ENCODE measurements around the gene FOXRED2.
"Not testable (repeated sequence)": the region's sequence is repeated elsewhere in the genome, so short reads cannot be mapped to it uniquely, and the experiment has no call there.

FOXRED2 gene

GRCh38 chr22:36506637-36507517 is at the start of gene FOXRED2:
Gene FOXRED2 (minus strand): TSS chr22:36507040. CDS start chr22:36506422, 618 bp downstream.
- peak; percentile 75 for DNase-seq (ENCODE audit: low read depth)

GRCh38 chr22:36554098-36554497 is 47.3 kb upstream of the FOXRED2 start:
- DNase-seq (ENCODE audit: low read depth): no peak

GRCh38 chr22:36552289-36552688 is 45.4 kb upstream of the FOXRED2 start:
- no peak for DNase-seq (ENCODE audit: low read depth)

DNA sequence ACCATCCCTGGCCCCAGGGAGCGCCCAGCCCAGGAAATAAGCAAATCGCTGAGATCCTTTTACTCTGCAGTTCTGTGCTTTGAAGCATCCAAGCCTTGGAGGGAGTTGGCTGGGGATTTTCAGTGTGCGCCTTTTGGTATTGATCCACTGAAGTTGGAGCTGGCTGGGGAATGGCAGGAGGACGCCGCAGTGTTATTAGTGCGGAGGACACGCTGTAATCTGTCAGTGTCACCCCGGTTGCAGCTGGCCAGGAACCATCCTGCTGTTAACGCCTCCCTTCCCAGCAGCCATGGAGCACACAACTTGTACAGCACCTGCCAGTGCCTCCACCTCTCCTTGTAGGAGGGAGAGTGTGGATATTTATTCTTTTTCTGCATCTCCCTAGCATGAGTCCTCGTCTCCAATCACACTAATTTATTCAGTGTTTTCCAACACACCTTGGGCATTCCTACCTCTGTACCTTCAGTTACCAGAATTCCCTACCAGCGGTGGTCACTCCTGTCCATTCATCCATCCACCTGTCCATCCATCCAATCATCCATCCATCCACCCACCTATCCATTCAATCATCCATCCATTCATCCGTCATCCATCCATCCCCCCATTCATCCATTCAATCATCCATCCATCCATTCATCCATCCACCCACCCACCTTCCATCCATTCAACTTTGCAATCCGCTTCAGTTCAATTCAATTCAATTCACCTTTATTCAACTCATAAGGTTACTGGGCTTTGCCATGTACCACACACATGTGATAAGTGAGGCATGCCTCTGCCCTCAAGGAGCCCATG is 44.1 kb upstream of the FOXRED2 start:
- DNase-seq (ENCODE audit: low read depth): no peak

- DNase-seq (ENCODE audit: low read depth): no peak
Observed at GRCh38 chr22:36549033-36549432, 42.2 kb upstream of the FOXRED2 start.

- DNase-seq (ENCODE audit: low read depth): no peak
Observed at GRCh38 chr22:36548606-36549005, 41.8 kb upstream of the FOXRED2 start.

DNA sequence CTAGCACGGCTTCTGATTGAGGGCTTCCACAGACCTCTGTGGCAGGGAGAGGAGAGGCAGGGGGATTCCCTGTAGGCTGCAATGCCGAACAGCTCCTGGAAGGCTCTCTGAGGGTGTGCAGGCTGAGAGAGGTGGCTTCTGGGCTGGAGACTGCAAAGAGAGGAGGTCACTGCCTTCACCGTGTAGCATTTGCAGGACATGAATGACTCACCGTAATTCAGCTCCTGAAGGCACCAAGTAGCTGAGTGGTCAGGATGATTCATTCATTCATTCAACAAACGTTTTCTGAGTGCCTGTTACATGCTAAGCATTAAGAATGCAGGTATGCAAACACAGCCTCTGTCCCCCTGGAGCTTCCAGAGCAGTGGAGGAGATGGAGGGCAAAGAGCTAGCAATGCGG is 40.1 kb upstream of the FOXRED2 start:
- no peak for DNase-seq (ENCODE audit: low read depth)

- DNase-seq (ENCODE audit: low read depth): no peak
Observed at GRCh38 chr22:36546092-36546804, 39.4 kb upstream of the FOXRED2 start.

GRCh38 chr22:36544107-36544620 is 37.3 kb upstream of the FOXRED2 start:
- no peak for DNase-seq (ENCODE audit: low read depth)

- DNase-seq (ENCODE audit: low read depth): no peak
Observed at GRCh38 chr22:36541831-36542411, 35.1 kb upstream of the FOXRED2 start.

DNA sequence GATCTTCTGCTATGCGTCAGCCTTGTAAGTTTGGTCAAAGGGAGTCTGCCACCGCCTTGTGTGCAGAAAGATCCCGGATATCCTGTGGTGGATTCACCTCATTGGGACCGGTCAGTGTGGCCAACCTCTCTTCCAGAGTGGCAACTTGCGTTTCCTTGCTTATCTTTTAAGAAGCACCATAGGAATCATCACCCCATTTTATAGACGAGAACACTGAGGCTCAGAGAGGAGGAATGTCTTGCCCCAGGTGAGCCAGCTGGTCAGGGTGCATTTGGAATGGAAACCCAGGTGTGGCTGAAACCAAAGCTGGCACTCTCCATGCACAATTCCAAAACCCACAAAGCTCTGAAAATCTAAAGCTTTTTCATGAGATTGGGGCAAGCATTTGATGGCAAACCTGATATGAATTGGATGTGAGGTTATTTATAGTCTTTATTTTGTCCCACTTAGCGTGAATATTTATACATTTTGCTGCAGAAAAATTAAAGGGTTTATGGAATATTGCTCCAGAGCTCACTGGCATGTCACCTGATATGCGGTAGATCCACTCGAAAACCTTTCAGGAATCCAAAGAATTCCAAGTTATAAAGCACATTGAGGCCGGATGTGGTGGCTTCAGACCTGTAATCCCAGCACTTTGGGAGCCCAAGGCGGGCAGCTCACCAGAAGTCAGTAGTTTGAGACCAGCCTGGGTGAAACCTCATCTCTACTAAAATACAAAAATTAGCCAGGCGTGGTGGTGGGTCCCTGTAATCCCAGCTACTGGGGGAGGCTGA is 34.2 kb upstream of the FOXRED2 start:
- no peak for DNase-seq (ENCODE audit: low read depth)

DNA sequence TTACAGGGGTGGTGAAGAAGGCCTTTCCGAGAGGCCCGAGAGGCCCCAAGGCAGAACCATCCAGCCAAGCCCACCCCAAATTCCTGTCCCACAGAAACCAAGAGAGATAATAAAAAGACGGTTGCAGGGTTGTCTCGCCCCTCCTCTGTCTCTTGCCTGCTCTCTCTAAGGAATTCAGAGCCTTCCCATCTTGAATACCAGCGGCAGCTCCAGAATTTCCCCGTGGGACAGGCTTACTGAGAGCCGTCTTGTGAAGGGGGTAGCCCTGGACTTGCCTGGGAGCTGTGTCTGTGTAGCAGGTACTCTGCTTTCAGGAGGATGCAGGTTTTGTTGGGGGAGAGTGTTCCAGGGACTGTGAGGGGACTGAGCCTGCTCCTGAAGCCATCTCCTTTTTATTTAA is 31.7 kb upstream of the FOXRED2 start:
- no peak for DNase-seq (ENCODE audit: low read depth)

DNA sequence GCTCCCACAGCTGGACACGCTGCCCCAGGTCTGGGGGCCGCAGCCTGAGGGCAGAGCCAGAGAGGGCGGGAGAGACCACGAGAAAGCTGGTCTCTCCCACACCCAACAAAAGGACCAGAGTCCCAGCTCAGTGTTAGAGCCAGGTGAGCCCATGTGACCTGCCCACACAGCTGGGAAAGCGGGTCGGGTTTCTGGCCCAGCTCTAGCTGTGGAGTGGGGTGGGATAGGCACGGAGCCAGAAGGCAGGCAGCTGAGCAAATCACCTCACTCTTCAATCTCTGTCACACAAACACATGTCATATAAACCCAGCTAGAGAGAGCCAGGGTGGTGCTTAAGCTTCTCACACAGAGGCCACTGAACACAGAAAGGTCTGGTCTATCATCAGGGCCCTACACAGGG is 29.9 kb upstream of the FOXRED2 start:
- no peak for DNase-seq (ENCODE audit: low read depth)

DNA sequence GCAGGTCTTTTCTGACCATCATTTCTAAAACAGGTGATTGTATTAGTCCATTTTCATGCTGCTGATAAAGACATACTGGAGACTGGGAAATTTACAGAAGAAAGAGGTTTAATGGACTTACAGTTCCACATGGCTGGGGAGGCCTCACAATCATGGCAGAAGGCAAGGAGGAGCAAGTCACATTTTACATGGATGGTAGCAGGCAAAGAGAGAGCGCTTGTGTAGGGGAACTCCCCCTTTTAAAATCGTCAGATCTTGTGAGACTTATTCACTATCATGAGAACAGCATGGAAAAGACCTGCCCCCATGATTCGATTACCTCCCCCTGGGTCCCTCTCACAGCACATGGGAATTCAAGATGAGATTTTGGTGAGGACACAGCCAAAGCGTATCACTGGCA is 26.5 kb upstream of the FOXRED2 start:
- not testable (repeated sequence) for DNase-seq (ENCODE audit: low read depth)

GRCh38 chr22:36532466-36532865 is 25.6 kb upstream of the FOXRED2 start:
- DNase-seq (ENCODE audit: low read depth): no peak

DNA sequence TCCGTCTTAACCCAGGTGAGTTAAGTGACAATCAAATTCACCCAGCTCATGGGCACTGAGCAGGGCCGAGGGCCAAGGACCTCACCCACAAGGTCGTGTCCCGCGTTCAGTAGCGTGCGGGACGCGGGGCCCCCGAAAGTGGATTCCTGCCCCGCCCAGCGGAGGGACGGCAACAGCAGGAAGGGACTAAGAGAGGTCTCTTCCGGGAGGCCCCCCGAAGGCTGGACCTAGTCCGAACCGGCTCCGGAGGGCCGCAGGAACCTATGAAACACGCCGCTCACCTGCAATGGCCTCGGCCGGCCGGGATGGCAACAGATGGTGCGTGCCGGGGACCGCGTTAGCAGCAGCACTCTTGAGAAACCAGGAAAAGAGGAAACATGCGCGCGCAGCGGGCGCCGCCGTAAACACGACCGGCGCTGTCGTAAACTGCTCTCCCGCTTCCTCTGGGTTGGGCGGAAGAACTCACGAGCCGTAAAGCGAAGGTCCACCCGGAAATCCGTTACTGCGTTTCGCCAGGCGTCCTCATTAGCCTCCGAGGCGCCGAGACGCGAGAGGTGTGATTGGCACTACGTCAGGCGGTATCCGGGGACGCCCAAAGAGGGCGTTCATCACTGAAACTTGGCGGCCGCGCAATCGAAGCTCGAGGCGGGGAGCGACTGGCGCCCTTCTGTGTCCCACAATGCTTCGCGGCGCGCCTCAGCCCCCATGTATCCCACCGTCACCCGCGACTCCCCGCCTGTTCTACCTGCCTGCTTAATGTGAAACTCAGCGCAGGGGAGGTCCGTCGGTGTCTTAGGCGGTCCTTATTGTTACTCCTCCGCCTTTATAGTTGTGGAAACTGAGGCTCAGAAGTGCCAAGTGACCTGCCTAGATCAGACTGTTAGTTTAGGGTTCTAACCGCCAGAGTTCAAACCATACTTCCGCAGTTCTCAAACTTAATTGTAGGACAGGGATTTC is 22.2 kb upstream of the FOXRED2 start, which contains the start of gene EIF3D:
Gene EIF3D, minus strand, starts transcription at position 372 of the 957 bp plus-strand sequence. CDS start 3,045 bp downstream, outside the sequence.
- peak; percentile 99 for DNase-seq (ENCODE audit: low read depth)

DNA sequence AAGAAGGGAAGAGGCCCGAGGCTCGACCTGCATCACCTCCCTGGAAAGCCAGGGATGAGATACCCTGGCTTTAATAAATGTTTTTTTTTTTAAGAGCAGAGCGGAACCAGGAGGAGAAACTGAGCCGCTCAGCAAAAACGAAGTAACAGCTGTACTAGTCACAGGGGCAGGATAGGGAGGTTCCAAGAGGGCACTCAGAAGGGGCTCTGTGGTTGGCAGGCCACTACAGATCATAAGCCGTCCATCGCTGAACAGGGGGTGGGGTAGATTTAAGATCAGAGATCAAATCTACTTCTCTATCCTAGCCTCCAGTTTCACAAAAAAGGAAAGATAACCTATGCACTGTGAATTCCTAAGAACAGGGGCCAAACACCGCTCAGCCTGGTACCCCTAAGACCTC is 21.5 kb upstream of the FOXRED2 start:
- DNase-seq (ENCODE audit: low read depth): no peak

GRCh38 chr22:36522662-36523061 is 15.8 kb upstream of the FOXRED2 start:
- DNase-seq (ENCODE audit: low read depth): no peak

DNA sequence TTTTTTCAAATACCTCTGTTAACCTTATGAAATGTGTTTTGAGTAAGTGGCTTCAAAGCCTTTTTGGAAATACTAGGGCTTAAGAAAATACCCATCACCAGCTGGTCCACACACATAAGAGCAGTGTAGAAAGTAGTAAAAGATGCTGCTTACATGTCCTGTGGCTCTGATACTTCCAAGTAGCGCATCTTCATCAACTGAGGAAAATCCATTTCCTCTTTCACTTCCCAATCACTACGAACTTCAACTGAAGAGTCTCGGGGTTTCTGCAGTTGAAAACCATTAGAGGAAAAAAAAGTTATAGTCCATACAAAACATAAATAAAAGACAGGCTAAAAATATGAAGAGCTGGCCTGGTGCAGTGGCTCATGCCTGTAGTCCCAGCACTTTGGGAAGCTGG is 13.6 kb upstream of the FOXRED2 start:
- DNase-seq (ENCODE audit: low read depth): no peak

DNA sequence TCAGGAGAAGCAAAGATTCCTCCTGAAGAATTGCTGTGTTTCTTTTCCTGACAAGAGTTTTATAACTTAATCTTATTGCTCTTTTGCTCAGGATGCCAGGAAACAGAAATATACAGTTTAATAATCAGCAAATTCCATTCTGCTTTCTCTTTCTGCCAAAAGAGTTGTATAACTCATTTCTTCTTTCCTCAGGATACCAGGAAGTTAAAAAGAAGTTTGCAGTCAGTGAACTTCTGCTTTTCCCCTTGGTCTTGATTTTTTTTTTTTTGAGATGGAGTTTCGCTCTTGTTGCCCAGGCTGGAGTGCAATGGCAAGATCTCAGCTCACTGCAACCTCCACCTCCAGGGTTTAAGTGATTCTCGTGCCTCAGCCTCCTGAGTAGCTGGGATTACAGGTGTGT is 13.1 kb upstream of the FOXRED2 start:
- not testable (repeated sequence) for DNase-seq (ENCODE audit: low read depth)

Data from T-helper 22 cell (primary cell).